Frontal cortex (tissue), 4 donors: ENCODE data around the gene EDC3. TPM values are rescaled to one million over a fixed set of nuclear protein-coding genes. Genes with fewer than 3 reads are reported as not detected.
"Not testable (repeated sequence)": the region's sequence is repeated elsewhere in the genome, so short reads cannot be mapped to it uniquely, and the experiment has no call there.

ENCODE experiments used
- DNase-seq, 2 donors: peaks; one replicate each; pipeline ENCODE4 v3.0.0; 2012; ENCODE audit warnings: low spot score in 2 of 2
- FAIRE-seq: peaks from 2 replicates; lab custom pipeline; 2012; peaks lifted over from hg19 to GRCh38; lab: Jason Lieb, UNC
- total RNA-seq: library from RNA; depleted of rRNA; stranded (reverse); fragments of >200 nt; gene quantifications from one replicate; pipeline ENCODE4 v1.2.3, GENCODE V29; 2014
- donor health status: control.
- donor health status: control.
- donor health status: control.

EDC3 gene
- total RNA-seq, result 12.2 TPM

GRCh38 chr15:74695597-74696397 lies at the start of gene EDC3:
Gene EDC3 (minus strand): TSS chr15:74696024. CDS start chr15:74675124, 20,900 bp downstream.
- FAIRE-seq (no peak), DNase-seq (peak; percentile 71 to 90)

- FAIRE-seq (no peak), DNase-seq (no peak)
Measured at GRCh38 chr15:74742422-74742821, 46.6 kb upstream of the EDC3 start.

GRCh38 chr15:74738239-74738638 lies 42.4 kb upstream of the EDC3 start:
- DNase-seq, FAIRE-seq: not testable (repeated sequence)

GRCh38 chr15:74735305-74735704 lies 39.5 kb upstream of the EDC3 start:
- FAIRE-seq (no peak), DNase-seq (no peak)

GRCh38 chr15:74733269-74733668 lies 37.4 kb upstream of the EDC3 start:
- FAIRE-seq, result no peak

GRCh38 chr15:74732846-74733245 lies 37.0 kb upstream of the EDC3 start:
- DNase-seq (no peak), FAIRE-seq (no peak)

More at GRCh38 chr15:74733269-74733668, 37.4 kb upstream of the EDC3 start:
- no peak for DNase-seq

GRCh38 chr15:74730619-74731316 lies 34.9 kb upstream of the EDC3 start:
- DNase-seq, result no peak
- FAIRE-seq, result no peak

- not testable (repeated sequence) for FAIRE-seq, DNase-seq
Measured at GRCh38 chr15:74729372-74729771, 33.5 kb upstream of the EDC3 start.

GRCh38 chr15:74728699-74729098 lies 32.9 kb upstream of the EDC3 start:
- not testable (repeated sequence) for DNase-seq, FAIRE-seq

- DNase-seq, result no peak
- FAIRE-seq, result no peak
Measured at GRCh38 chr15:74727727-74728126, 31.9 kb upstream of the EDC3 start.

GRCh38 chr15:74726774-74727164 lies 30.9 kb upstream of the EDC3 start:
- FAIRE-seq (no peak), DNase-seq (no peak)

- peak in 1 of 2 donors; percentile 67 for DNase-seq
- no peak for FAIRE-seq
Measured at GRCh38 chr15:74725845-74726773, 30.3 kb upstream of the EDC3 start.

GRCh38 chr15:74725225-74725774 lies 29.5 kb upstream of the EDC3 start, which contains the start of gene CYP1A1:
Gene CYP1A1 (minus strand): TSS chr15:74725528. CDS start chr15:74723097, 2,431 bp downstream.
- DNase-seq (peak in 1 of 2 donors; percentile 49), FAIRE-seq (no peak)

- DNase-seq (no peak), FAIRE-seq (no peak)
Measured at GRCh38 chr15:74724570-74725224, 28.9 kb upstream of the EDC3 start.

GRCh38 chr15:74723754-74724334 lies 28.0 kb upstream of the EDC3 start:
- FAIRE-seq (no peak), DNase-seq (peak; percentile 83 to 84)

- FAIRE-seq, result no peak
- no peak for DNase-seq
Measured at GRCh38 chr15:74723187-74723586, 27.4 kb upstream of the EDC3 start.

GRCh38 chr15:74722591-74722990 lies 26.8 kb upstream of the EDC3 start:
- no peak for DNase-seq
- no peak for FAIRE-seq

GRCh38 chr15:74716651-74717050 lies 20.8 kb upstream of the EDC3 start:
- DNase-seq (no peak), FAIRE-seq (no peak)

- no peak for DNase-seq
- FAIRE-seq, result no peak
Measured at GRCh38 chr15:74712311-74712710, 16.5 kb upstream of the EDC3 start.
